BLaER1 treated with 17β-estradiol and CSF1 and Interleukin-3, amounts not matched to agents 10 nM and 100 nM (cell line): ENCODE results near the gene COPS3.
"Not testable (repeated sequence)": the region's sequence is repeated elsewhere in the genome, so short reads cannot be mapped to it uniquely, and the experiment has no call there.

Experiments used
- H3K27ac ChIP-seq, 11 experiments: shearing (Covaris generic); formaldehyde crosslinking; 2 replicates each; pipeline ENCODE4 v1.8.1; 2022
- H3K27me3 ChIP-seq, 11 experiments: shearing (Covaris generic); formaldehyde crosslinking; 2 replicates each; pipeline ENCODE4 v1.8.1; 2022
- H3K36me3 ChIP-seq, 11 experiments: shearing (Covaris generic); formaldehyde crosslinking; 2 replicates each; pipeline ENCODE4 v1.8.1; 2022
- H3K4me1 ChIP-seq, 10 experiments: shearing (Covaris generic); formaldehyde crosslinking; 2 replicates each; pipeline ENCODE4 v1.8.1; 2022
- H3K4me2 ChIP-seq, 11 experiments: shearing (Covaris generic); formaldehyde crosslinking; 2 replicates each; pipeline ENCODE4 v1.8.1; 2022
- H3K4me3 ChIP-seq, 10 experiments: shearing (Covaris generic); formaldehyde crosslinking; 2 replicates each; pipeline ENCODE4 v1.8.1; 2022
- H3K9ac ChIP-seq, 11 experiments: shearing (Covaris generic); formaldehyde crosslinking; 2 replicates each; pipeline ENCODE4 v1.8.1; 2022
- H3K9me3 ChIP-seq, 11 experiments: shearing (Covaris generic); formaldehyde crosslinking; replicated peaks in 1 of 11; 2 replicates each; pipeline ENCODE4 v1.8.1; 2022
- H4K20me1 ChIP-seq, 11 experiments: shearing (Covaris generic); formaldehyde crosslinking; 2 replicates each; pipeline ENCODE4 v1.8.1; 2022
- Cebpa-rat ChIP-seq, 11 experiments: shearing (Covaris generic); IDR thresholded peaks; 2 replicates each; pipeline ENCODE4 v1.8.1; 2022

COPS3 gene

GRCh38 chr17:17303847-17304490 lies 22.9 kb upstream of the COPS3 start:
- Histone ChIP-seq H3K4me2 (peak overlapping the region; percentile 89 to 99 (median 95)), H3K4me1 (peaks cover 31 to 50% (median 42%) of the 10 kb centered on the region in 10 experiments), H3K9me3 (no peaks in the 10 kb centered on the region), H3K9ac (peak overlapping the region; percentile 67 to 85 (median 80)), H3K36me3 (no peaks in the 10 kb centered on the region), H4K20me1 (no peaks in the 10 kb centered on the region; a peak in 1 of 22 replicates), H3K27me3 (peaks cover 0 to 29% (median 19%) of the 10 kb centered on the region in 11 experiments; a peak in 18 of 22 replicates), H3K27ac (peak overlapping the region in 10 of 11 experiments; percentile 16 to 77 (median 72); a peak in 19 of 22 replicates), H3K4me3 (peak overlapping the region; percentile 63 to 78 (median 72))
- TF ChIP-seq Cebpa-rat (IDR thresholded peaks at IDR 0.05), result no peak

GRCh38 chr17:17303010-17303846 lies 22.2 kb upstream of the COPS3 start, which contains the start of gene NT5M:
NT5M (plus strand) TSS chr17:17303373; CDS start chr17:17303551, 178 bp downstream.
- H3K4me1 ChIP-seq, result peaks cover 31 to 57% (median 42%) of the 10 kb centered on the region in 10 experiments

GRCh38 chr17:17301659-17302058 lies 20.6 kb upstream of the COPS3 start:
- H3K4me2 ChIP-seq, result peak overlapping the region in 7 of 11 experiments; percentile 76 to 92 (median 82); a peak in 6 of 22 replicates
- H3K27ac ChIP-seq, H3K4me3 ChIP-seq, H3K36me3 ChIP-seq, H3K9me3 ChIP-seq, H3K9ac ChIP-seq, H4K20me1 ChIP-seq: not testable (repeated sequence)
- H3K27me3 ChIP-seq, result peaks cover 0 to 29% (median 19%) of the 10 kb centered on the region in 11 experiments; a peak in 18 of 22 replicates
- H3K4me1 ChIP-seq, result peaks cover 31 to 64% (median 49%) of the 10 kb centered on the region in 10 experiments

More at GRCh38 chr17:17303010-17303846, 22.2 kb upstream of the COPS3 start, which contains the start of gene NT5M:
- Histone ChIP-seq H3K4me3 (peak within 1 kb of the TSS; percentile 63 to 78 (median 72)), H4K20me1 (no peaks in the 10 kb centered on the region; a peak in 1 of 22 replicates), H3K4me2 (peak within 1 kb of the TSS; percentile 89 to 99 (median 95)), H3K9ac (peak within 1 kb of the TSS; percentile 67 to 85 (median 80)), H3K27ac (peak within 1 kb of the TSS in 10 of 11 experiments; percentile 16 to 77 (median 72); a peak in 19 of 22 replicates), H3K27me3 (peaks cover 0 to 29% (median 19%) of the 10 kb centered on the region in 11 experiments; a peak in 18 of 22 replicates), H3K36me3 (no peaks in the 10 kb centered on the region), H3K9me3 (no peaks in the 10 kb centered on the region)
- no peak for TF ChIP-seq Cebpa-rat (IDR thresholded peaks at IDR 0.05)

- no peaks in the 10 kb centered on the region for H3K36me3 ChIP-seq
- H3K4me2 ChIP-seq, result peak overlapping the region; percentile 76 to 92 (median 82)
- peaks cover 0 to 29% (median 19%) of the 10 kb centered on the region in 11 experiments; a peak in 18 of 22 replicates for H3K27me3 ChIP-seq
- no peaks in the 10 kb centered on the region for H3K9me3 ChIP-seq
- H4K20me1 ChIP-seq, result no peaks in the 10 kb centered on the region; a peak in 1 of 22 replicates
- H3K4me3 ChIP-seq, result peak overlapping the region; percentile 19 to 63 (median 50); a peak in 19 of 20 replicates
- H3K27ac ChIP-seq, result no peak overlapping the region
- peaks cover 29 to 60% (median 47%) of the 10 kb centered on the region in 10 experiments for H3K4me1 ChIP-seq
- peak overlapping the region in 7 of 11 experiments; percentile 32 to 59 (median 47); a peak in 8 of 22 replicates for H3K9ac ChIP-seq
- TF ChIP-seq Cebpa-rat (IDR thresholded peaks at IDR 0.05), result no peak
Observed at GRCh38 chr17:17300624-17301568, 19.9 kb upstream of the COPS3 start.

- Histone ChIP-seq H3K36me3 (no peaks in the 10 kb centered on the region), H3K9me3 (no peaks in the 10 kb centered on the region), H3K27me3 (peaks cover 0 to 20% (median 13%) of the 10 kb centered on the region in 11 experiments; a peak in 17 of 22 replicates), H3K27ac (no peak overlapping the region), H3K4me3 (no peak overlapping the region), H3K9ac (no peak overlapping the region), H4K20me1 (no peaks in the 10 kb centered on the region; a peak in 1 of 22 replicates), H3K4me1 (peaks cover 7 to 37% (median 24%) of the 10 kb centered on the region in 10 experiments; a peak in 18 of 20 replicates), H3K4me2 (peak overlapping the region in 7 of 11 experiments; percentile 36 to 68 (median 48); a peak in 13 of 22 replicates)
- TF ChIP-seq Cebpa-rat (IDR thresholded peaks at IDR 0.05), result no peak
Observed at GRCh38 chr17:17298108-17298507, 17.1 kb upstream of the COPS3 start.

- Histone ChIP-seq H3K27me3 (peaks cover 0 to 20% (median 13%) of the 10 kb centered on the region in 11 experiments; a peak in 17 of 22 replicates), H3K27ac (no peak overlapping the region), H3K4me1 (peaks cover 7 to 29% (median 20%) of the 10 kb centered on the region in 10 experiments; a peak in 18 of 20 replicates), H3K36me3 (no peaks in the 10 kb centered on the region), H4K20me1 (no peaks in the 10 kb centered on the region; a peak in 1 of 22 replicates), H3K9ac (no peak overlapping the region), H3K4me2 (no peak overlapping the region), H3K4me3 (no peak overlapping the region), H3K9me3 (no peaks in the 10 kb centered on the region)
- no peak for TF ChIP-seq Cebpa-rat (IDR thresholded peaks at IDR 0.05)
Observed at GRCh38 chr17:17297217-17297616, 16.2 kb upstream of the COPS3 start.

- Histone ChIP-seq H3K36me3 (no peaks in the 10 kb centered on the region), H3K4me1 (peaks cover 0 to 14% (median 9%) of the 10 kb centered on the region in 10 experiments; a peak in 13 of 20 replicates), H3K27me3 (peaks cover 0 to 4% (median under 1%) of the 10 kb centered on the region in 11 experiments; a peak in 2 of 22 replicates), H4K20me1 (no peaks in the 10 kb centered on the region), H3K4me2 (no peak overlapping the region), H3K27ac (no peak overlapping the region), H3K9ac (no peak overlapping the region), H3K9me3 (no peaks in the 10 kb centered on the region), H3K4me3 (no peak overlapping the region)
- TF ChIP-seq Cebpa-rat (IDR thresholded peaks at IDR 0.05), result no peak
Observed at GRCh38 chr17:17295141-17295540, 14.1 kb upstream of the COPS3 start.

GRCh38 chr17:17289701-17290100 lies 8.7 kb upstream of the COPS3 start:
- no peaks in the 10 kb centered on the region for H3K9me3 ChIP-seq
- H3K4me1 ChIP-seq, result no peaks in the 10 kb centered on the region
- H3K4me2 ChIP-seq, result no peak overlapping the region
- H3K27me3 ChIP-seq, result no peaks in the 10 kb centered on the region
- TF ChIP-seq Cebpa-rat (IDR thresholded peaks at IDR 0.05), result no peak
- no peaks in the 10 kb centered on the region for H3K36me3 ChIP-seq
- no peak overlapping the region for H3K4me3 ChIP-seq
- no peak overlapping the region for H3K27ac ChIP-seq
- no peaks in the 10 kb centered on the region for H4K20me1 ChIP-seq
- no peak overlapping the region for H3K9ac ChIP-seq
